Thyroid gland (tissue), 4 donors: ENCODE measurements around the gene PPP2R5C. TPM values are rescaled to one million over a fixed set of nuclear protein-coding genes. Genes with fewer than 3 reads are reported as not detected.

Experiments
- DNase-seq, 2 donors: peaks; one replicate each; pipeline ENCODE4 v3.0.0-alpha.2; 2019
- H3K27ac ChIP-seq, 3 donors: fragments of 200-600 bp; sonication (generic); 1 replicate in 2 of 3; 2 replicates in 1 of 3; pipeline ENCODE4 v1.5.1; 2016 to 2019; ENCODE audit warnings: mild to moderate bottlenecking in 1 of 3, moderate library complexity in 1 of 3
- H3K27me3 ChIP-seq: fragments of 200-600 bp; sonication (generic); one replicate; pipeline ENCODE4 v1.5.1; 2019
- H3K36me3 ChIP-seq, 2 donors: fragments of 200-600 bp; sonication (generic); one replicate each; pipeline ENCODE4 v1.5.1; 2016 to 2019
- H3K4me1 ChIP-seq, 2 donors: fragments of 200-600 bp; sonication (generic); one replicate each; pipeline ENCODE4 v1.5.1; 2017 to 2019
- H3K4me3 ChIP-seq, 3 donors: fragments of 200-600 bp; sonication (generic); replicated peaks in 1 of 3; 1 replicate in 2 of 3; 2 replicates in 1 of 3; pipeline ENCODE4 v1.5.1; 2016; ENCODE audit warnings: mild to moderate bottlenecking in 1 of 3
- H3K9me3 ChIP-seq: fragments of 200-600 bp; sonication (generic); one replicate; pipeline ENCODE4 v1.5.1; 2017
- POLR2A ChIP-seq, 2 donors: fragments of 450-650 bp; IDR thresholded peaks; one replicate each; pipeline ENCODE4 v1.6.1; 2017; ENCODE audit warnings: antibody characterized with exemption in 2 of 2, mild to moderate bottlenecking in 2 of 2, moderate library complexity in 1 of 2
- WGBS, 2 donors: methylation state at CpG; one replicate each; pipeline ENCODE4 v1.1.5; 2017; 5-methylcytosine and 5-hydroxymethylcytosine counted together
- intact Hi-C: fragments of 100-400 bp; cut with DNase I; formaldehyde crosslinking; loops from one replicate; pipeline ENCODE4 v1.15.1; 2023
- total RNA-seq, 4 donors: library from RNA; depleted of rRNA; stranded (reverse); fragments of >200 nt; gene quantifications; one replicate each; pipeline ENCODE4 v1.2.3, GENCODE V29; 2016
- TF ChIP-seq, protein P1 (sequence below), 6 experiments: fragments of 200-600 bp in 3 of 6; fragments of 450-650 bp in 3 of 6; sonication (generic) in 3 of 6; IDR thresholded peaks; one replicate each; pipeline ENCODE4 v1.5.1; 2016 to 2019; ENCODE audit warnings: antibody characterized with exemption in 6 of 6, mild to moderate bottlenecking in 2 of 6, inconsistent platforms in 1 of 6, moderate library complexity in 1 of 6

PPP2R5C gene
- total RNA-seq, 4 donors from 2014 or later: 105 to 209 (median 141) TPM

DNA sequence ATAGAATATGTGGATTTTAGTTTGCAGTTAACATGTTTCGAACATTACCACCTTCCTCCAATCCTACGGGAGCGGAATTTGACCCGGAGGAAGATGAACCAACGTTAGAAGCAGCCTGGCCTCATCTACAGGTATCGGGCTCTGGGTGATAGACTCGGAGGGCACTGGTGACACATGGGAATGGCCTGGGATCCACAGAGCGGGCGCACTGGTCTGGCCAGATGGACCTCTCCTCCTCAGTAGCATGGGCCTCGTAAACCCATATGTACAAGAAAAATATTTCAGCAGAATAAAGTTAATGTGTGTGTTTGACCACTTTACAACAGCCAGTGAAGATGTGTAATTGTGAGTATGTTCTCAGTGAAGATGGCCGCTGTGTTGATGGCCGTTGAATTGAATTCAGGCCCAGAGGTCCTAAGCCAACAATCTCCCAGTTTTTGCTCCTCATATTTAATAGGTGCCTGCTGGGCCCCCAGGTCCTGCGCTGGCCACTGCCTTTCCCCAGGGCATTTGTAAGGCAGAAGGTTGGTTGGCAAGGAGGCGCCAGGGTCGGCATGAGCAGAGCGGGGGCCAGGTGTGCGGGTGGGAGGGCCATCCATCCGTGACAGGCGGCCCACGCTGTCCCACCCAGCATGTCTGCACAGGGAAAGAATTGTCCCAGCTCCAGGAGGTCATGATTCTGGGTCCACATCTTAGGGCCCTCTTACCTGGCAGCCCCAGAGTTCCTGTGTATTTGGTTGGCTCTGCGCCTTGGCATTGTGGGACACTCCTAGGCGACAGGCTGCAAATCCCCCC is 120.8 kb downstream of the PPP2R5C start:
- Histone ChIP-seq H3K36me3 (peaks cover 24% of the 10 kb centered on the region in 2 donors), H3K27ac (no peak overlapping the region), H3K27me3 (no peaks in the 10 kb centered on the region), H3K4me1 (no peaks in the 10 kb centered on the region), H3K9me3 (no peaks in the 10 kb centered on the region), H3K4me3 (no peak overlapping the region)
- 95 to 98% methylated on average over 17 to 22 of the region's 22 CpGs for WGBS, 2 donors
- intact Hi-C loops: no loop called here
- no peak for DNase-seq
- TF ChIP-seq, protein P1, sequence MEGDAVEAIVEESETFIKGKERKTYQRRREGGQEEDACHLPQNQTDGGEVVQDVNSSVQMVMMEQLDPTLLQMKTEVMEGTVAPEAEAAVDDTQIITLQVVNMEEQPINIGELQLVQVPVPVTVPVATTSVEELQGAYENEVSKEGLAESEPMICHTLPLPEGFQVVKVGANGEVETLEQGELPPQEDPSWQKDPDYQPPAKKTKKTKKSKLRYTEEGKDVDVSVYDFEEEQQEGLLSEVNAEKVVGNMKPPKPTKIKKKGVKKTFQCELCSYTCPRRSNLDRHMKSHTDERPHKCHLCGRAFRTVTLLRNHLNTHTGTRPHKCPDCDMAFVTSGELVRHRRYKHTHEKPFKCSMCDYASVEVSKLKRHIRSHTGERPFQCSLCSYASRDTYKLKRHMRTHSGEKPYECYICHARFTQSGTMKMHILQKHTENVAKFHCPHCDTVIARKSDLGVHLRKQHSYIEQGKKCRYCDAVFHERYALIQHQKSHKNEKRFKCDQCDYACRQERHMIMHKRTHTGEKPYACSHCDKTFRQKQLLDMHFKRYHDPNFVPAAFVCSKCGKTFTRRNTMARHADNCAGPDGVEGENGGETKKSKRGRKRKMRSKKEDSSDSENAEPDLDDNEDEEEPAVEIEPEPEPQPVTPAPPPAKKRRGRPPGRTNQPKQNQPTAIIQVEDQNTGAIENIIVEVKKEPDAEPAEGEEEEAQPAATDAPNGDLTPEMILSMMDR (IDR thresholded peaks at IDR 0.05): no peak
- TF ChIP-seq POLR2A (IDR thresholded peaks at IDR 0.05): no peak

DNA sequence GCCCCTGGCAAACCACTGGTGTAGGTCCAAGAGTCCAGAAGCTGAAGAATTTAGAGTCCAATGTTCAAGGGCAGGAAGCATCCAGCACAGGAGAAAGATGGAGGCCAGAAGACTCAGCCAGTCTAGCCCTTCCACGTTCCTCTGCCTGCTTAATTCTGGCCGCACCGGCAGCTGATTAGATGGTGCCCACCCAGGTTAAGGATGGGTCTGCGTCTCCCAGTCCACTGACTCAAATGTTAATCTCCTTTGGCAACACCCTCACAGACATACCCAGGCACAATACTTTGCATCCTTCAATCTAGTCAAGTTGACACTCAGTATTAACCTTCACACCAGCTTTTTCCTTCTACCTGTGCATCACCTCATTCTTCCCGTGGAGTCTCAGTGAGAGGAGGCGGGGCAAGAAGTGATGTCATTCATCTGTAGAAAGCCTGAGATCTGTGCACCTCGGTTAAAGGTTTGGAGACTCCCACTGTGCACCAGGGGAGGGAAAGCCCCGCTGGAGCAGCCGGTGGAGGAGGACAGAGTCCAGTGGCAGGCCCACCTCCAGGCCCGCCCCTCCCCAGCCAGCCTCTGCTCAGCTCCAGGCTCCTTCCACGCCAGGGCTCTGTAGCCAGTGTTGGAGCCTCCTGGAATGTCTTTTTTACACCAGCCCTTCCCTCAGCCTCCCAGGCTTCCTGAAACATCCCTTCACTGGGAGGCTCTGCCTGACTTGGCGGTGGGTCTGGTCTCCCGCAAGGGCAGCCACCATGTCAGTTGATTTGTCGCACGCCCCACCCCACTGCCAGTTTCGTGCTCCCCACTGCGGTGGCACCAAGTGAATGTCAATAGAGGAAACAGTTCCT is 122.8 kb downstream of the PPP2R5C start:
- WGBS, 2 donors: 94 to 95% methylated on average over 15 to 17 of the region's 17 CpGs
- Histone ChIP-seq H3K9me3 (no peaks in the 10 kb centered on the region), H3K27me3 (no peaks in the 10 kb centered on the region), H3K4me1 (no peaks in the 10 kb centered on the region), H3K36me3 (peaks cover 30 to 36% of the 10 kb centered on the region in 2 donors), H3K4me3 (no peak overlapping the region), H3K27ac (no peak overlapping the region)
- no peak for TF ChIP-seq POLR2A (IDR thresholded peaks at IDR 0.05)
- TF ChIP-seq, protein P1 (IDR thresholded peaks at IDR 0.05): no peak
- intact Hi-C loops: no loop called here
- no peak for DNase-seq

DNA sequence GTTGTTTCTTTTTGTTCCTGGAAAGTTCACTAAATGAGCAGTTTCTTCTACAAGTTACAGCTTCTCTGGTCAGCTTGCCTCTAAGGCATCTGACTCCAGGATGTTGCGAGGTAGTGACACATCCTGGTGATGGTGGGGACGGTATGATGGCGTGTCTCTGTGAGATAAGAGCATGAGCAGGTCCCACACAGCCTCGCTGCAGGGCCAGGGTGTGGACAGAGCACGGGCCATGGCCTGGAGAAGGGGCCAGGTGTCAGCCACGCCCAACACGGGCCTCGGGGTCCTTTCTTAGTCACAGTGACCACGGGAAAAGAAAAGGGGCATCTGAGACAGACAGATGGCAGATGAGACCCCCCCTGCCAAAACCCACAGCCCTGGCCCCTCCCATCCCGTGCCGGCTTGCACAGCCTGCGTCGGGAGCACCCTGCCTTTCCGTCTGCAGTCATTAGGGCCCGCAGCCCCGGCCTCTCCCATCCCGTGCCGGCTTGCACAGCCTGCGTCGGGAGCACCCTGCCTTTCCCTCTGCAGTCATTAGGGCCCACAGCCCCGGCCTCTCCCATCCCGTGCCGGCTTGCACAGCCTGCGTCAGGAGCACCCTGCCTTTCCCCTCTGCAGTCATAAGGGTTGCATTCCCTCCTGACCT is 123.5 kb downstream of the PPP2R5C start:
- H3K36me3 ChIP-seq: peaks cover 31 to 36% of the 10 kb centered on the region in 2 donors
- intact Hi-C loops: no loop called here
- WGBS, 2 donors: 95 to 97% methylated on average over 23 to 24 of the region's 24 CpGs

DNA sequence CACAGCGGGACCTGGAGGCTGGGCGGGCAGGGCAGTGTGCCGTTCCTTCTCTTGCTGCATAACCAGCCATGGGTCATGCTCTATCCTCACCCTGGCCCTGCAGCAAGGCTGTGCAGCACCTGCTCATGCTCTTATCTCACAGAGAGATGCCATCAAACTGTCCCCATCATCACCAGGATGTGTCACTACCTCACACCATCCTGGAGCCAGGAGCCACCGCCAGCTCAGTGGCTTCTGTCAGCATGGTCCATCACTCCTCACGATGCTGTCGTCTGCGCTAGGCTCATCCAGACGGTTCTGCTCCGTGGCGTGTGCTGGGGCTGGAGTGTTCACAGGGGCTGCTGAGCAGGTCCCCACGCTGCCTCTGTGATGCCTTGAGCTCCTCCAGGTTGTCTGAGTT is 125.7 kb downstream of the PPP2R5C start:
- Histone ChIP-seq H3K9me3 (no peaks in the 10 kb centered on the region), H3K4me1 (no peaks in the 10 kb centered on the region), H3K4me3 (no peak overlapping the region), H3K36me3 (peaks cover 31 to 39% of the 10 kb centered on the region in 2 donors), H3K27ac (no peak overlapping the region), H3K27me3 (no peaks in the 10 kb centered on the region)
- DNase-seq: no peak
- TF ChIP-seq POLR2A (IDR thresholded peaks at IDR 0.05): no peak
- TF ChIP-seq, protein P1 (IDR thresholded peaks at IDR 0.05): no peak
- intact Hi-C loops: no loop called here
- 96 to 98% methylated on average over 10 to 11 of the region's 11 CpGs for WGBS, 2 donors

More for the DNA sequence above, 123.5 kb downstream of the PPP2R5C start:
- Histone ChIP-seq H3K4me3 (no peak overlapping the region), H3K27me3 (no peaks in the 10 kb centered on the region), H3K27ac (no peak overlapping the region), H3K4me1 (no peaks in the 10 kb centered on the region), H3K9me3 (no peaks in the 10 kb centered on the region)
- DNase-seq: no peak
- TF ChIP-seq, protein P1 (IDR thresholded peaks at IDR 0.05): no peak
- no peak for TF ChIP-seq POLR2A (IDR thresholded peaks at IDR 0.05)
